Duodenal mucosa (tissue), 2 donors: ENCODE measurements around the gene FUT7.

Experiments
- H3K27ac ChIP-seq: one replicate; pipeline ENCODE4 v1.7.0; 2013; ENCODE audit warnings: low read depth, low read length
- H3K27me3 ChIP-seq, 2 donors: one replicate each; pipeline ENCODE4 v1.7.0; 2013; ENCODE audit warnings: low read length in 2 of 2, control low read depth in 1 of 2; ENCODE audit not compliant: insufficient read depth in 2 of 2, control insufficient read depth in 1 of 2
- H3K36me3 ChIP-seq, 2 donors: one replicate each; pipeline ENCODE4 v1.7.0; 2013; ENCODE audit warnings: low read length in 2 of 2, control low read depth in 1 of 2; ENCODE audit not compliant: insufficient read depth in 2 of 2, control insufficient read depth in 1 of 2
- H3K4me1 ChIP-seq, 2 donors: one replicate each; pipeline ENCODE4 v1.7.0; 2013; ENCODE audit warnings: low read length in 2 of 2, control low read depth in 1 of 2; ENCODE audit not compliant: insufficient read depth in 2 of 2, control insufficient read depth in 1 of 2
- H3K4me3 ChIP-seq, 2 donors: one replicate each; pipeline ENCODE4 v1.7.0; 2013; ENCODE audit warnings: low read length in 2 of 2, low read depth in 1 of 2
- H3K9ac ChIP-seq, 2 donors: one replicate each; pipeline ENCODE4 v1.7.0; 2013; ENCODE audit warnings: low read length in 2 of 2, low read depth in 1 of 2
- H3K9me3 ChIP-seq, 2 donors: one replicate each; pipeline ENCODE4 v1.7.0; 2013; ENCODE audit warnings: low read length in 2 of 2, control low read depth in 1 of 2; ENCODE audit not compliant: control insufficient read depth in 1 of 2

Gene FUT7

GRCh38 chr9:137055385-137056364 is 23.8 kb upstream of the FUT7 start:
- Histone ChIP-seq H3K27me3 (peaks cover 6 to 11% of the 10 kb centered on the region in 2 donors), H3K9ac (peak overlapping the region; percentile 61 to 74), H3K4me3 (peak overlapping the region; percentile 28 to 46), H3K4me1 (peaks cover 18 to 30% of the 10 kb centered on the region in 2 donors), H3K36me3 (no peaks in the 10 kb centered on the region), H3K27ac (peak overlapping the region; percentile 77), H3K9me3 (no peaks in the 10 kb centered on the region)

GRCh38 chr9:137054932-137055384 is 23.1 kb upstream of the FUT7 start:
- Histone ChIP-seq H3K36me3 (no peaks in the 10 kb centered on the region), H3K9ac (peak overlapping the region; percentile 61 to 74), H3K27me3 (peaks cover 11 to 12% of the 10 kb centered on the region in 2 donors), H3K4me3 (peak overlapping the region; percentile 46 to 55), H3K27ac (peak overlapping the region; percentile 77), H3K9me3 (no peaks in the 10 kb centered on the region), H3K4me1 (peaks cover 18 to 30% of the 10 kb centered on the region in 2 donors)

DNA sequence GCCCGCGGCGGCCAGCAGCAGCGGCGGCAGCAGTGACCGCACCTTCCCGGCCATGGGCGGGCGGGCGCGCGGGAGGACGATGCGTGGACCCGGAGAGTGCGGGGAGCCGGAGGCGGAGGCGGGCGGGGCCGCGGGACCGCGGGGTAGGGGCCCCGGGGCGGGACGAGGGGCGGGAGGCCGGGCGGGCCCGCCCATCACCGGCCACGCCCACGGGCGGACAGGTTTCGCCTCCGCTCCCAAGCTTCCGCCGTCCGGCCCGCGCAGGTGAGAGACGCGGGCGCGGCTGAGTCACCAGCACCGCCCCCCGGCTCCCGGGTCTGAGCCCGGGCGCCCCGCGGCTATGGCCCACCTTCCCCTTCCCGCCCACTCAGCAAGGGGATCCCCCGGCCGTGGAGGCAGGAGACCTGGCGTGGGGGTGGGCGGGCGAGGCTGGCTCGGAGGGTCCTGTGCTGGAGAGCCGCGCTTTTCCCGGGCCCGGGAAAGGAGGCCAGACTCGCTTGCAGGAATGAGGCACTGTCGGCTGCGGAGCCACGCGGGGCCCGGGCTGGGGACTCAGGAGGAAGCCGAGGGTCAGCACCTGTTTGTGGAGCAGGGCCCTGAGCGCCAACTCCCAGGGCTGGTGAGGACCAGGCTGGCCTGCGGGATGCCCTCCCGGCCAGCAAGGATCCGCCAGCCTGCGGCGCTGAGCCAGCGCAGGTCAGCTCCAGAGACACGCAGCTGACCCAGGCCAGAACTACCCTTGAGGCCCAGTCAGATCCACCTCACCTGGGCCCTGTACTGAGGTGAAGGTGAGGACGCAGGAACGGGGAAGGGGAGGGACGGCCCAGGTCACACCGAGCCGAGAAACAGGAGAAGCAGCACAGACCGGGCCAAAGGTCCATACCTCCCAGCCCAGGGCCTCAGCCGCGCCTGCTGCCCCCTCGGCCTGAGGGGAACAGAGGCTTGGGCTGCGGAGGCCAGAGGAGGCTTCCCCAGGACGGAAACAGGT is 22.4 kb upstream of the FUT7 start, which contains the start of gene ENTPD2:
Gene ENTPD2 (minus strand): TSS at position 118 of the 988 bp plus-strand sequence. CDS start 64 bp downstream, at position 54.
- no peaks in the 10 kb centered on the region for H3K9me3 ChIP-seq
- H3K27ac ChIP-seq: peak within 1 kb of the TSS; percentile 77
- H3K4me3 ChIP-seq: peak within 1 kb of the TSS; percentile 46 to 55
- H3K36me3 ChIP-seq: no peaks in the 10 kb centered on the region
- H3K4me1 ChIP-seq: peaks cover 18 to 30% of the 10 kb centered on the region in 2 donors
- peaks cover 14 to 16% of the 10 kb centered on the region in 2 donors for H3K27me3 ChIP-seq
- peak within 1 kb of the TSS; percentile 61 to 74 for H3K9ac ChIP-seq

DNA sequence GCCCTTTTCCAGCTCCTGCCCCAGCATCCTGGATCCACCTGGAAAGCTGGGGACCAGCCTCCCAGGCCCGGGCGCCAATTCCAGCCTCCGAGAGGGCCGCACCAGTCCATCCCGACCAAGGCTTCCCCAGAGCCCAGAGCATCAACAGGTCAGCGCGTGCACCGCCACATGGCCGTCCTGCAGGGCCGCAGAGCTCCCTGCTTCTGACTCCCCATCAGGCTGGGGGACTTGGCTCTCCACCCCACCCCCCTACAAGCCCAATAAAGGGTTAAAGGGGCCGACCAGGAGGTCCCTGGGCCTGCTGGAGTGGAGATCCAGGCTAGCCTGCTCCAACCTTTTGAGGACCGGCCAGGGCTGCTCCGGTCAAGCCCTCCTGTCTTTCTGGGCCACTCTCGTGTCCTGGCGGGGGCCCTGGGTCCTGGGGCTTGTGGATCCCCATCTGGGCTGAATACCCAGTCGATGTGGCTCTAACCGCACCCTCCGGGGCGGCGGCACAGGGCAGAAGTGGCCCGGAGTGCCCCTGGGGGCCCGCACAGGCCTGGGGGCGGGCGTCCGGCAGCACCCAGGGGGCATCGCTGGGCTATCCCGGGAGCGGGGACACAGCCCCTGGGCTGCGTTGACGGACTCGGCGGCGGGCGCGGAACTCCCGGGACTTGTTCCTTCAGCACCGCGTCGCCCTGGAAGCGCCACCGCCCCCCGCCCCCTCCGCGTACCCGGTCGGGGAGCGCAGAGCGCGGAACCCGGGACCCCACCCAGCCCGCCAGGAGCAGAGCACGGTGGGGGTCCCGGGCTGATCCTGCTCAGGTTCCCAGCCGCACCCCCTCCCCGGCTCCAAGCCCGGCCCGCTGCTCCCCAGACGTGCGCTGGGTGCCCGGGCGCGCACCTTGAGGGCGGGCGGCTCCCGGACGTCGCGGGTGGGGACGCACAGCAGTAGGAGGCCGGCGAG is 21.4 kb upstream of the FUT7 start:
- peaks cover 18 to 30% of the 10 kb centered on the region in 2 donors for H3K4me1 ChIP-seq
- peak overlapping the region in 1 of 2 donors; percentile 18 for H3K9ac ChIP-seq
- no peak overlapping the region for H3K27ac ChIP-seq
- no peaks in the 10 kb centered on the region for H3K9me3 ChIP-seq
- H3K4me3 ChIP-seq: peak overlapping the region; percentile 34 to 43
- H3K27me3 ChIP-seq: peaks cover 16 to 17% of the 10 kb centered on the region in 2 donors
- no peaks in the 10 kb centered on the region for H3K36me3 ChIP-seq

GRCh38 chr9:137052293-137052692 is 20.4 kb upstream of the FUT7 start:
- no peak overlapping the region for H3K27ac ChIP-seq
- H3K9me3 ChIP-seq: no peaks in the 10 kb centered on the region
- no peak overlapping the region for H3K4me3 ChIP-seq
- no peaks in the 10 kb centered on the region for H3K36me3 ChIP-seq
- H3K27me3 ChIP-seq: peaks cover 17 to 23% of the 10 kb centered on the region in 2 donors
- H3K4me1 ChIP-seq: peaks cover 18 to 30% of the 10 kb centered on the region in 2 donors
- no peak overlapping the region for H3K9ac ChIP-seq

- H3K9me3 ChIP-seq: no peaks in the 10 kb centered on the region
- peaks cover 16 to 29% of the 10 kb centered on the region in 2 donors for H3K4me1 ChIP-seq
- peaks cover 21 to 28% of the 10 kb centered on the region in 2 donors for H3K27me3 ChIP-seq
- H3K36me3 ChIP-seq: no peaks in the 10 kb centered on the region
- H3K4me3 ChIP-seq: no peak overlapping the region
- H3K9ac ChIP-seq: no peak overlapping the region
- H3K27ac ChIP-seq: no peak overlapping the region
Observed at GRCh38 chr9:137051145-137051724, 19.3 kb upstream of the FUT7 start.

DNA sequence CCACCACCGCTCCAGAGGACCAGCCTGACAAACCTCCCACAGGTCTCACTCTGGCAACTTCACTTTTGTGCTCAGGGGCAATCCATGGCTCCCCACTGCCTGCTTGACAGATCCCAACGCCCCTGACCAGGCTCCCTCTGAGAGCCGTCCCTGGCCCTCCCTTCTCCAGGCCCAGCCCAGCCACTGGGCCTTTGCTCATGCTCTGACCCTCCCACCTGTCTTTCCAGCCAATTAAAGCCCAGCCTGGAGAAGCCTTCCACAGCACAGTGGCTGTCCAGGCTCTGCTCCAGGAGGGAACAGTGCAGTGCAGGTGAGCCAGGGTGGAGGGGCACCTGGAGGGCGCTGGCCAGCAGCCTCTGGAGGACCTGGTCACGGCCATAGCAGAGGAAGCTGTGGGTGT is 18.7 kb upstream of the FUT7 start:
- Histone ChIP-seq H3K4me1 (peaks cover 16 to 26% of the 10 kb centered on the region in 2 donors), H3K27me3 (peaks cover 21 to 28% of the 10 kb centered on the region in 2 donors), H3K4me3 (no peak overlapping the region), H3K9ac (no peak overlapping the region), H3K36me3 (no peaks in the 10 kb centered on the region), H3K9me3 (no peaks in the 10 kb centered on the region), H3K27ac (no peak overlapping the region)

- H3K4me3 ChIP-seq: no peak overlapping the region
- H3K27me3 ChIP-seq: peaks cover 21 to 34% of the 10 kb centered on the region in 2 donors
- no peak overlapping the region for H3K9ac ChIP-seq
- H3K36me3 ChIP-seq: no peaks in the 10 kb centered on the region
- H3K9me3 ChIP-seq: no peaks in the 10 kb centered on the region
- peaks cover 14 to 25% of the 10 kb centered on the region in 2 donors for H3K4me1 ChIP-seq
- no peak overlapping the region for H3K27ac ChIP-seq
Observed at GRCh38 chr9:137049544-137050449, 17.9 kb upstream of the FUT7 start.
